ENCODE data around the gene LRRC49.

The LRRC49 gene

GRCh38 chr15:70892002-70892911 lies at the start of gene LRRC49, which contains the start of gene THAP10:
Gene LRRC49 (plus strand): TSS chr15:70892826. CDS start chr15:70892895, 69 bp downstream.
Gene THAP10 (minus strand): TSS chr15:70892433. CDS start chr15:70892272, 161 bp downstream.
- TF ChIP-seq GATA3 (IDR thresholded peaks at IDR 0.05; ENCODE audit: low read depth, low read length) (no peak), GATA2 (IDR thresholded peaks at IDR 0.05; ENCODE audit: low read depth, low read length) (no peak)

- TF ChIP-seq GATA2 (IDR thresholded peaks at IDR 0.05; ENCODE audit: low read depth, low read length) (no peak), GATA3 (IDR thresholded peaks at IDR 0.05; ENCODE audit: low read depth, low read length) (no peak)
Observed at GRCh38 chr15:70845602-70846360, 46.8 kb upstream of the LRRC49 start.

- no peak for TF ChIP-seq GATA3 (IDR thresholded peaks at IDR 0.05; ENCODE audit: low read depth, low read length)
- TF ChIP-seq GATA2 (IDR thresholded peaks at IDR 0.05; ENCODE audit: low read depth, low read length): no peak
Observed at GRCh38 chr15:70851889-70852288, 40.7 kb upstream of the LRRC49 start.

- no peak for TF ChIP-seq GATA3 (IDR thresholded peaks at IDR 0.05; ENCODE audit: low read depth, low read length)
- no peak for TF ChIP-seq GATA2 (IDR thresholded peaks at IDR 0.05; ENCODE audit: low read depth, low read length)
Observed at GRCh38 chr15:70852501-70853317, 39.9 kb upstream of the LRRC49 start.

- no peak for TF ChIP-seq GATA3 (IDR thresholded peaks at IDR 0.05; ENCODE audit: low read depth, low read length)
- no peak for TF ChIP-seq GATA2 (IDR thresholded peaks at IDR 0.05; ENCODE audit: low read depth, low read length)
Observed at GRCh38 chr15:70853318-70853972, 39.2 kb upstream of the LRRC49 start.

GRCh38 chr15:70853973-70854665 lies 38.5 kb upstream of the LRRC49 start, which contains the start of gene LARP6:
Gene LARP6 (minus strand): TSS chr15:70854157. CDS start chr15:70854088, 69 bp downstream.
- TF ChIP-seq GATA3 (IDR thresholded peaks at IDR 0.05; ENCODE audit: low read depth, low read length) (no peak), GATA2 (IDR thresholded peaks at IDR 0.05; ENCODE audit: low read depth, low read length) (no peak)

GRCh38 chr15:70854666-70854976 lies 38.0 kb upstream of the LRRC49 start:
- TF ChIP-seq GATA3 (IDR thresholded peaks at IDR 0.05; ENCODE audit: low read depth, low read length) (no peak), GATA2 (IDR thresholded peaks at IDR 0.05; ENCODE audit: low read depth, low read length) (no peak)

GRCh38 chr15:70855764-70856163 lies 36.9 kb upstream of the LRRC49 start:
- TF ChIP-seq GATA2 (IDR thresholded peaks at IDR 0.05; ENCODE audit: low read depth, low read length) (no peak), GATA3 (IDR thresholded peaks at IDR 0.05; ENCODE audit: low read depth, low read length) (no peak)

GRCh38 chr15:70856177-70856883 lies 36.3 kb upstream of the LRRC49 start:
- no peak for TF ChIP-seq GATA3 (IDR thresholded peaks at IDR 0.05; ENCODE audit: low read depth, low read length)
- TF ChIP-seq GATA2 (IDR thresholded peaks at IDR 0.05; ENCODE audit: low read depth, low read length): no peak

- TF ChIP-seq GATA2 (IDR thresholded peaks at IDR 0.05; ENCODE audit: low read depth, low read length) (no peak), GATA3 (IDR thresholded peaks at IDR 0.05; ENCODE audit: low read depth, low read length) (no peak)
Observed at GRCh38 chr15:70856884-70857561, 35.6 kb upstream of the LRRC49 start.

- no peak for TF ChIP-seq GATA3 (IDR thresholded peaks at IDR 0.05; ENCODE audit: low read depth, low read length)
Observed at GRCh38 chr15:70857562-70858285, 34.9 kb upstream of the LRRC49 start.

Data from SH-SY5Y (cell line).